ENCODE measurements around the gene KLHL29. TPM values are rescaled to one million over a fixed set of nuclear protein-coding genes. Genes with fewer than 3 reads are reported as not detected.
A peak's percentile ranks its signal among the peaks of the same experiment; 100 is the strongest.

The KLHL29 gene
- total RNA-seq, 1 donor from 2014 or later, result 2.2 TPM

GRCh38 chr2:23448906-23449305 lies 63.9 kb downstream of the KLHL29 start:
- no peak for DNase-seq (ENCODE audit: low read depth in 2 of 2)

- DNase-seq (ENCODE audit: low read depth in 2 of 2), result no peak
Measured at GRCh38 chr2:23449413-23449812, 64.4 kb downstream of the KLHL29 start.

- DNase-seq (ENCODE audit: low read depth in 2 of 2), result no peak
Measured at GRCh38 chr2:23449831-23450331, 64.9 kb downstream of the KLHL29 start.

- no peak for DNase-seq (ENCODE audit: low read depth in 2 of 2)
Measured at GRCh38 chr2:23452372-23452771, 67.4 kb downstream of the KLHL29 start.

DNA sequence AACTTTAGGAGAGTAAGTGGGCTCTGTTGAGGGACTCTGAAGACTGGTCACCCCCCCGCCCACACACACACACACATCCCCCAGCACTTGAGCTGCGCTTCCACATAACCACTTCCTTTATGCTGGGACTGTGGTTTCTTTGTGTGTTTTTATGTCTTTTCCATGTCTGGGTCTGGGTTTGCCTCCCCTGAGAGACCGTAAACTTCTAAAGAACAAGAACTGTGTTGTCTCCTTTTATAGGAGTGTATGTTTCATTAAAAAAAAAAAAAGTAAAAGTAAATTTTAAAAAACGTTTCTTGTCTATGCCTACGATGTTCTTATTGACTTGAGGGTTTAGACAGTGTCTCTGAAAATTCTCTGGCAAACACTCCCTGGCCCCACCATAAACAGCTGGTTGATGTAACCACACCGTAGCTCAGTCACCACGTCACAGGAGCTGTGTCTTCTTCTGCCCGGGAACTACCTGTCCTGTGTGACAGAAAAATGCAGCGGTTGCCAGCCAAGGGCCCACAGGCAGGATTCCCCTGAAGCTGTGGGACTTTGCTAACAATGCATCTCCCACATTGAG lies 68.0 kb downstream of the KLHL29 start:
- no peak for DNase-seq (ENCODE audit: low read depth in 2 of 2)

DNA sequence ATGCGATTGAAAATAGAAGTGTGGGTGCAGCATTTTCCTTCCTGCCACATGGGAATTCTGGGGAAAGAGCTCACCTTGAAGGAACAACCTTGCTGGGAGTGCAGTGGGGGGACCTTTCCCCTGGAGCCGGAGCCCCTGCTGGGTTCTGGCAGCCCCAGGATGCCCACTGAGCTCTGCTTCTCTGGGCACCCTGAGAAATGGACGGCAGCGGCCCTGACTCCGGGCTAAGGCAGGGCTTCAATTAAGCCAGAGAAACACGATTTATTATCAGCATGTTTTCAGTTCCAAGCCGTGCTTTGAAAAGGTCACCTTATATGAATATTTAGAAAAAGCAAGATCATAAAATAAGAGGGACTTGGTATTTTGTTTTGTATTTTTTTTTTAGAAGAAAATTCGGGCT lies 68.5 kb downstream of the KLHL29 start:
- DNase-seq (ENCODE audit: low read depth in 2 of 2), result no peak

- DNase-seq (ENCODE audit: low read depth in 2 of 2), result no peak
Measured at GRCh38 chr2:23453836-23454460, 69.0 kb downstream of the KLHL29 start.

GRCh38 chr2:23454501-23455120 lies 69.6 kb downstream of the KLHL29 start:
- DNase-seq (ENCODE audit: low read depth in 2 of 2), result no peak

- DNase-seq (ENCODE audit: low read depth in 2 of 2), result no peak
Measured at GRCh38 chr2:23456396-23456795, 71.4 kb downstream of the KLHL29 start.

GRCh38 chr2:23456881-23457760 lies 72.1 kb downstream of the KLHL29 start:
- DNase-seq (ENCODE audit: low read depth in 2 of 2), result no peak

GRCh38 chr2:23457990-23458682 lies 73.2 kb downstream of the KLHL29 start:
- DNase-seq (ENCODE audit: low read depth in 2 of 2), result no peak

- no peak for DNase-seq (ENCODE audit: low read depth in 2 of 2)
Measured at GRCh38 chr2:23459032-23459431, 74.1 kb downstream of the KLHL29 start.

DNA sequence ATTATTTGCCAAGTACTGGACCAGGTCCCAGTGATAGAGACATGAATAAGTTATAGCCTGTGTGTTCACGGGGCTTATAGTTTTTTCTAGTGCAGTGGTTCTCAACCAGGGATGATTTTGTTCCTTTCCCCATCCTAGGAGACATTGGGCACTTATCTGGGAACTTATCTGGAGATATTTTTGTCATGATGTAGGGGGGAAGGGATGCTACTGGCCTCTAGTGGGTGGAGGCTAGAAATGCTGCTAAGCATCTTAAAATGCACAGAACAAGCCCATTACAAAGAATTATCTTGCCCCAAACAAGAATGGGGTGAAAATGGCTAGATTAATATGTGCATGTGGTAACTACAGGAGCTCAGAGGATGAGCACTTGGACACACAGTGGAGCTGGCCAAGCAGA lies 75.2 kb downstream of the KLHL29 start:
- DNase-seq (ENCODE audit: low read depth in 2 of 2), result peak in 1 of 2 donors; percentile 21

- DNase-seq (ENCODE audit: low read depth in 2 of 2), result no peak
Measured at GRCh38 chr2:23460993-23461392, 76.0 kb downstream of the KLHL29 start.

- no peak for DNase-seq (ENCODE audit: low read depth in 2 of 2)
Measured at GRCh38 chr2:23464156-23464555, 79.2 kb downstream of the KLHL29 start.

GRCh38 chr2:23464905-23465537 lies 80.0 kb downstream of the KLHL29 start:
- DNase-seq (ENCODE audit: low read depth in 2 of 2), result no peak

- no peak for DNase-seq (ENCODE audit: low read depth in 2 of 2)
Measured at GRCh38 chr2:23465936-23466335, 81.0 kb downstream of the KLHL29 start.

- no peak for DNase-seq (ENCODE audit: low read depth in 2 of 2)
Measured at GRCh38 chr2:23467618-23468017, 82.6 kb downstream of the KLHL29 start.

GRCh38 chr2:23468474-23469141 lies 83.6 kb downstream of the KLHL29 start:
- no peak for DNase-seq (ENCODE audit: low read depth in 2 of 2)

- DNase-seq (ENCODE audit: low read depth in 2 of 2), result no peak
Measured at GRCh38 chr2:23469142-23469540, 84.2 kb downstream of the KLHL29 start.
